HepG2 (cell line): ENCODE results near the gene MYOZ1. TPM values are rescaled to one million over a fixed set of nuclear protein-coding genes. Genes with fewer than 3 reads are reported as not detected.

Experiments
- BHLHE40 ChIP-seq: IDR thresholded peaks from 2 replicates; pipeline ENCODE4 v1.6.1; 2011; ENCODE audit warnings: low read length, improper control_type of control experiment
- DNMT3B ChIP-seq: conservative IDR thresholded peaks from 2 replicates; pipeline ENCODE4 v1.6.1; 2016; ENCODE audit warnings: missing biosample characterization, control low read depth
- GATAD2A ChIP-seq: IDR thresholded peaks from 2 replicates; pipeline ENCODE4 v1.6.1; 2016
- HDAC6 ChIP-seq: fragments of 200-600 bp; sonication (generic); IDR thresholded peaks from 2 replicates; pipeline ENCODE4 v1.7.0; 2017; ENCODE audit warnings: mild to moderate bottlenecking, antibody characterized with exemption, low read length, low read depth
- IKZF1 ChIP-seq: fragments of 450-650 bp; IDR thresholded peaks from 2 replicates; pipeline ENCODE4 v1.7.1; 2016
- MED8 ChIP-seq: sonication (generic); formaldehyde crosslinking; IDR thresholded peaks from 2 replicates; pipeline ENCODE4 v1.8.1; 2023; ENCODE audit warnings: mild to moderate bottlenecking, missing genetic modification reagents; ENCODE audit not compliant: insufficient replicate concordance
- MLXIP ChIP-seq: sonication (generic); formaldehyde crosslinking; IDR thresholded peaks from 2 replicates; pipeline ENCODE4 v1.9.0; 2021; ENCODE audit warnings: missing genetic modification reagents, borderline replicate concordance
- MZF1 ChIP-seq: sonication (generic); formaldehyde crosslinking; IDR thresholded peaks from 2 replicates; pipeline ENCODE4 v1.8.1; 2023; ENCODE audit warnings: mild to moderate bottlenecking, missing genetic modification reagents, borderline replicate concordance
- SP1 ChIP-seq, 2 experiments: fragments of 450-650 bp in 1 of 2; sonication (generic) in 1 of 2; formaldehyde crosslinking in 1 of 2; IDR thresholded peaks; 2 replicates each; pipeline versions ENCODE4 v1.4.0 to v1.6.1; 2016 to 2020; ENCODE audit warnings: missing genetic modification reagents in 1 of 2
- SRSF4 ChIP-seq: fragments of 200-400 bp; formaldehyde crosslinking; IDR thresholded peaks from one replicate; pipeline ENCODE4 v1.6.1; 2018; ENCODE audit warnings: mild to moderate bottlenecking, low read depth, low read length, moderate library complexity; ENCODE audit not compliant: poor library complexity, severe bottlenecking
- TFAP4 ChIP-seq: sonication (generic); IDR thresholded peaks from 2 replicates; pipeline ENCODE4 v1.6.1; 2016; ENCODE audit warnings: low read depth, borderline replicate concordance
- ZBTB49 ChIP-seq: sonication (generic); formaldehyde crosslinking; IDR thresholded peaks from 2 replicates; pipeline ENCODE4 v1.4.0; 2020; ENCODE audit warnings: missing genetic modification reagents, borderline replicate concordance
- ZMAT5 ChIP-seq: sonication (generic); formaldehyde crosslinking; IDR thresholded peaks from 2 replicates; pipeline ENCODE4 v1.5.0; 2020; ENCODE audit warnings: mild to moderate bottlenecking, low read depth, missing genetic modification reagents, borderline replicate concordance
- ZNF142 ChIP-seq: sonication (generic); formaldehyde crosslinking; IDR thresholded peaks from 2 replicates; pipeline ENCODE4 v1.4.0; 2020; ENCODE audit warnings: missing genetic modification reagents
- ZNF234 ChIP-seq: sonication (generic); formaldehyde crosslinking; conservative IDR thresholded peaks from 2 replicates; pipeline ENCODE4 v1.5.1; 2020; ENCODE audit warnings: mild to moderate bottlenecking, missing genetic modification reagents
- ZNF383 ChIP-seq: sonication (generic); formaldehyde crosslinking; IDR thresholded peaks from 2 replicates; pipeline ENCODE4 v1.4.0; 2020; ENCODE audit warnings: missing genetic modification reagents, mild to moderate bottlenecking, borderline replicate concordance
- ZNF562 ChIP-seq: sonication (generic); formaldehyde crosslinking; IDR thresholded peaks from 2 replicates; pipeline ENCODE4 v1.8.0; 2022; ENCODE audit warnings: missing genetic modification reagents, borderline replicate concordance
- ZNF589 ChIP-seq: sonication (generic); formaldehyde crosslinking; conservative IDR thresholded peaks from 2 replicates; pipeline ENCODE4 v1.8.0; 2022; ENCODE audit warnings: mild to moderate bottlenecking, moderate library complexity, missing genetic modification reagents
- polyA plus RNA-seq, 8 experiments: library from polyadenylated mRNA; depleted of rRNA in 3 of 8; stranded (reverse) in 7 of 8; unstranded in 1 of 8; fragments of >200 nt; fragmentation: Illumina TruSeq in 4 of 8; extraction: Trizol in 4 of 8; gene quantifications; 2 replicates each; pipeline versions ENCODE4 v1.2.1 to v1.2.3, GENCODE V29; 2011 to 2016; ENCODE audit warnings: low read depth in 4 of 8, missing spikeins in 1 of 8, mixed read lengths in 1 of 8; ENCODE audit not compliant: insufficient read depth in 1 of 8
- total RNA-seq, 5 experiments: library from RNA; depleted of rRNA; stranded (reverse); fragments of >200 nt; fragmentation: Illumina TruSeq; extraction: Trizol; gene quantifications; 2 replicates each; pipeline ENCODE4 v1.2.3, GENCODE V29; 2016; ENCODE audit warnings: low read depth in 1 of 5

The MYOZ1 gene
- total and polyA plus RNA-seq, 2 of the 13 experiments (the other 11 are each of a cell fraction or from before 2014, with no cell fraction given) = not detected

- no peak for TF ChIP-seq MLXIP (CRISPR knock-in tag)
- no peak for TF ChIP-seq ZNF589 (CRISPR knock-in tag)
- TF ChIP-seq ZNF234 = no peak
- no peak for TF ChIP-seq IKZF1
- no peak for TF ChIP-seq DNMT3B (CRISPR knock-in tag)
- TF ChIP-seq ZNF142 = no peak
- no peak for TF ChIP-seq ZMAT5 (CRISPR knock-in tag)
- no peak for TF ChIP-seq HDAC6
- TF ChIP-seq TFAP4 = no peak
- no peak for TF ChIP-seq BHLHE40
- TF ChIP-seq ZBTB49 = no peak
- peak; percentile 95 for TF ChIP-seq GATAD2A (CRISPR knock-in tag)
- no peak for TF ChIP-seq ZNF562 (CRISPR knock-in tag)
- TF ChIP-seq MED8 = no peak
- TF ChIP-seq MZF1 (CRISPR knock-in tag) = no peak
- TF ChIP-seq SP1 (IDR thresholded peaks at IDR 0.05) = no peak
- no peak for TF ChIP-seq SP1 (CRISPR knock-in tag; IDR thresholded peaks at IDR 0.05)
- TF ChIP-seq ZNF383 (CRISPR knock-in tag) = no peak
- no peak for TF ChIP-seq SRSF4
Observed at GRCh38 chr10:73586583-73586984, 54.7 kb downstream of the MYOZ1 start (continued).
